ENCODE results near the gene DNAH14.

DNAH14 gene

GRCh38 chr1:225428881-225429455 is 499.5 kb downstream of the DNAH14 start:
- no peak for DNase-seq (ENCODE audit: low read depth)

- DNase-seq (ENCODE audit: low read depth): no peak
Observed at GRCh38 chr1:225430301-225430700, 500.8 kb downstream of the DNAH14 start.

- no peak for DNase-seq (ENCODE audit: low read depth)
Observed at GRCh38 chr1:225431081-225431863, 501.8 kb downstream of the DNAH14 start.

DNA sequence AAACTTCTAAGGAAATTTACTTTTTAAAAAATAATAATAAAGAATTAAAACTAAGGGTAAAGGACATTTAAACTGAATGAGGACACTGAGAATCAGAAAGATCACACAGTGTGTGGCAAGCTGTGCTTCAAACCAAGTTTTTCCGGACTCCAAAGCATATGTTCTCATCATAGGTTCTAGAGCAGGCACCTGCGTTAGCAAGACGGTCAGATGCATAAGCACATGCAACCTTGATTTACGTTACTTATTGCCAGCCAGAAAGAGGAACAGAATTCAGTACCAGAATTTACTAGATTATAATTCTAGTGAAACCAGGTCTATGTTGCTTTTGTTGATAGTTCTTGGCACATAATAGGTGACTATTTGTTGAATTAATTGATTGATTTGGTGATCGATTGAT is 504.6 kb downstream of the DNAH14 start:
- no peak for DNase-seq (ENCODE audit: low read depth)

GRCh38 chr1:225435076-225435475 is 505.6 kb downstream of the DNAH14 start:
- no peak for DNase-seq (ENCODE audit: low read depth)

GRCh38 chr1:225435487-225435886 is 506.0 kb downstream of the DNAH14 start:
- no peak for DNase-seq (ENCODE audit: low read depth)

GRCh38 chr1:225435957-225436392 is 506.5 kb downstream of the DNAH14 start:
- no peak for DNase-seq (ENCODE audit: low read depth)

- DNase-seq (ENCODE audit: low read depth): peak; percentile 53
Observed at GRCh38 chr1:225437710-225438437, 508.4 kb downstream of the DNAH14 start.

DNA sequence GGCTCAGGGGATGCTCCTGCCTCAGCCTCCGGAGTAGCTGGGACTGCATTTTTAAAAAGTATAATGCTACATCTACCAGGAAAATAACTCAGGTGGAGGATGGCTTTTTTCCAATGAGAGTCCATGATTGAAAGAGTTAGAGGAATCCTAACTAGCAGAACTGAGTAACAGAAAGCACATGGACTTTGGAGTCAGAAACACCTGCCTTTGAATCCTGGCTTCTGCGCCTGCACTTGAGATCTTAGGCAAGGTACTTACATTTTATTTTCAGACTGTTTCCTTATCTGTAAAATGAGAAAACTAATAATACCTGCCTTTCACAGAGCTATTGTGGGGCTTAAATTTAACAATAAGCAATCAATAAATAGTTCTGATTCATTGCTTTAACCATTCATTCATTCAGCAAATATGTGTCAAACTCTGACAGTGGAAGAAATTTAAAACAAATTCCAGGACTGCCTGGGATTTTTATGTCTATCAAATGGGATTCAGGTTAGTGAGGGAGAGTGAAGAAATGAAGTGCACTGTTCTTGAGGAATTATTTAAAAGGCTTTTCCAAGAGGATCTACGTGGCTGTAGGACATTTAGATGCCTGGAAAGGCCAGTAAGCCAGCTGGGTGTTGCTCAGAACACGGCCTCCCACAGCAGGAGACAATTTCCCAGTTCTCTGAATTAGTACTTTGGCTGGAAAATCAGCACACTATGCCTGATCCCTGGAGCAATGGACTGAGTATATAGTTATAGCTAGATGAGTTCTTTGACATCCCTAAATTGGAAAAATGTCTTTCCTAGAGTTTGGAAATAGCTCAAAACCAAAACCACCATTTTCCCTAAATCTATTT is 511.1 kb downstream of the DNAH14 start:
- DNase-seq (ENCODE audit: low read depth): no peak

GRCh38 chr1:225441314-225442122 is 512.0 kb downstream of the DNAH14 start:
- DNase-seq (ENCODE audit: low read depth): no peak

DNA sequence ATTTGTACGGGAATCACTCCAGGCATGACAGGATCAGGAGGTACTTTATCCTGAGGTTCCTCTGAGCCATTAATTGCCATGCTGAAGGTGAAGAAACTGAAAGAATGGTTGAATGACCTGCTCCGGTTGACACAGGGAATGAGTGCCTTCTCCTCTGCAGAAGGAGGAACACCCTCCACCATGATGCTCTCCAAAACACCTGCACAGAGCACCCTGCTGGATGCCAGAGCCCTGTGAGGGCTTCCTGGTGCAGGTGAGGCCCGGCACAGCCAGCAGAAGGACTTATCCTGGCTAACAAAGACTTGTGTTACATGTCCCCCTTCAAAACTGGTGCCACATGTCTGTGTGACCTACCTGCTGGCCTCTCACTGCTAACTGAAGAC is 512.6 kb downstream of the DNAH14 start:
- no peak for DNase-seq (ENCODE audit: low read depth)

- DNase-seq (ENCODE audit: low read depth): no peak
Observed at GRCh38 chr1:225445639-225446594, 516.4 kb downstream of the DNAH14 start.

DNA sequence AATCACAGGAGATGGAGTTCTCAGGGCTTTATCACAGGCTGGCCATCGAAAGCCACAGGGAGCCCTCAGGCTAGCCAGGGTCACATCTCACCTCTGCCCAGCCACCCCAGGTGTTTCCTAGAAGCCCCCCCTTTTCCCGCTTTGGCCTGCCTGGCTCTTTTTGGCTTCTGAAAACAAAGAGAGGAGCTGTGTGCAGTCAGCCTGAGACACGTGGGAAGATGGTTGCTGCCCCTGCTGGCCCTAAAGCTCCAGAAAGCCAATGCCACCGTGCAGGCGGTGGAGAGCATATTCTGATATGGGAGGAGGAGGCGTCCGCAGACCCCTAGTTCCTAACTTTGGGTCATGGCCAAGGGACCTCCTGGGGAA is 517.1 kb downstream of the DNAH14 start:
- no peak for DNase-seq (ENCODE audit: low read depth)

DNA sequence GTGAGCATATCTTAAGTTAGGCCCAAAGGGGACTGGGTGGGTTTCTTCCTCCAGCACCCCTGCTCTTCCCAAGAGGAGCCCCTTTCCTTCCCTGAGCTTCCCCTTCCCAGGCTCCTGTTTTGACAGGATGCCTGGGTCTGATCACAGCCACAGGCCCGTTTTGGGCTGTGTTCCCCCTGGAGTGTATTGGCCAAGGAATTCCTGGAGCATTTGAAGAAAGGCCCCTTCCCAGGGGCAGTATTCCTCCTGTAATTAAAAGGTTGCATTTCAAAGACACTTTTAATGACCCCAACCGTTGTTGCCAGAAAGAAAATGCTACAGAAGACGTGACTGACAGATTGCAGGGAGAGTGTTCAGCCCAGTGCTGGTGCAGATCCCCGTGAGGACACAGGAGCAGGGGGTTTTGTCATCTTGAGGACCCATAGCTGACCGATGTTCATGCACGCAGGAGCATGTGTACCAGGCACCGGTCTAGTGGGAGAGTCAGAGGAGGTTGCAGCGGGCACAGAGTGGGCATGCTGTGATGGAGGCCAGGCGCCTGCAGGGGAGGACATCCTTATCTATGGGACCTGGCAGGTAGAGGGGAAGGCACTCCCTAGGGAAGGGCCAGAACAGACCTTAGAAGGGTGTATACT is 517.6 kb downstream of the DNAH14 start:
- DNase-seq (ENCODE audit: low read depth): no peak

DNA sequence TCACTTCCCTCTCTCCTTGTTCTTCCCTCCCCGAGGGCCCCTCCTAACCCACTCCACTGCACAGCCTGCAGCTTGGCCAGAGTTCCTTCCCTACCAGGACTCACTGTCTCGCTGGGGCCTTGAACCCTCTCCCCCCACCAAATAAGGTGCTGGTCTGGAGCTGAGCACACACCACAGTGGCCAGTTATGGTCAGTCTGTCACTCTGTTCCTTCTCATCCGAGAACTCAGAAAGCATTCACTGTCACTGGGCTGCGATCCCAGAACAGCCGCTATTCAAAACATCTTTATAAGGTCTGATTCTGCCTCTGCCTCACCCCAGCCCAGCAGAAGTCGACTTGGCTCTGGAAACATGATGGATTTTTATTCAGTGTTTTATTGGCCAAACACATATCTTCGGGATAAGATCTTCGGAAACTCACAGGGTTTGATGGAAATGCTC is 518.2 kb downstream of the DNAH14 start:
- DNase-seq (ENCODE audit: low read depth): peak; percentile 85

DNA sequence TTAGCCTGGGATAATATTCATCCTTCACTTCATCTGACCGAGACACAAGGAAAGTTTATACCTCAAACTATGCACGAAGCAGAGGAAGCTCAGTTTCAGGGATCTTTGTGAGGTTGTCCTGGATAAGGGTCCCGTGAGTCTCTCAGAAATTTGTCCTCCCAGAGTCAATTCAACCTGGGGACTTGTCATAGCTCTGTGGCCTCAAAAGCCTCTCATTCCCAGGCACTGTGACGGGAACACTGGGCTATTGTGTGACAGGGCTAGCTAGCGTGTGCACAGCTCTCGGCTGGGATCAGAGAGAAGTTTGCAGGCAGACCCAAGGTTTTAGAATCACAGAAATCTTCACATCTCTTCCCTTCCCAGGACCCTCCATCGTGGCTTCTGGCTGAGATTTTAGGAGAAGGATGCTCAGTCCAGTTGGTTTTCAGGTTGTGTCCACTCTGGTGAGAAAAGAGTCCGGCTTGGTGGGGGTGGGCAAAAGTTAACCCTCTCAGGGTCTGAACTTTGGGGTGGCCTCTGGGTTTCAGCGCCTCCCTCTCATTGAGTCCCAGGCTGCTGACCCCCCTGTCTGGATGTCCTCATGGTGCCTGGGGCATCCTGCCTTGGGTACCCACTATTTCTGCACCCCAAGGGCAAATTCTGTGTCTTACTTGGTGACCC is 518.8 kb downstream of the DNAH14 start:
- no peak for DNase-seq (ENCODE audit: low read depth)

All from EH (cell line).